SK-N-SH (cell line): Measurements from ENCODE around the gene ST6GALNAC5. TPM values are rescaled to one million over a fixed set of nuclear protein-coding genes. Genes with fewer than 3 reads are reported as not detected.

ENCODE experiments used
- CTCF ChIA-PET: fragments of 300-600, 350-600 bp; formaldehyde crosslinking; extraction: SDS; loops from one replicate; lab custom pipeline; 2021; lab: Yijun Ruan, JAX
- POLR2A ChIA-PET: fragments of 350-600 bp; sonication (Branson Sonifier 250); formaldehyde crosslinking; extraction: SDS; loops from one replicate; lab custom pipeline; 2020; ENCODE audit warnings: antibody characterized with exemption, inconsistent platforms; lab: Yijun Ruan, JAX
- DNase-seq: peaks from one replicate; pipeline ENCODE4 v3.0.0; 2012
- H2AFZ ChIP-seq: fragments of 200-600 bp; sonication (generic); 2 replicates; pipeline ENCODE4 v1.8.1; 2016; ENCODE audit warnings: antibody characterized with exemption, mild to moderate bottlenecking, low read depth
- H3F3A ChIP-seq: fragments of 200-600 bp; sonication (generic); replicated peaks from 2 replicates; pipeline ENCODE3; 2016; ENCODE audit warnings: antibody characterized with exemption, mild to moderate bottlenecking; ENCODE audit not compliant: insufficient read depth
- H3K27ac ChIP-seq, 2 experiments: fragments of 200-500 bp in 1 of 2; fragments of 200-600 bp in 1 of 2; sonication (Bioruptor generic) in 1 of 2; sonication (generic), shearing (Covaris generic) in 1 of 2; 2 replicates each; pipeline versions ENCODE4 v1.5.1 to v1.6.1; 2014 to 2016; ENCODE audit warnings: low read depth in 2 of 2, inconsistent platforms in 1 of 2, low read length in 1 of 2, mild to moderate bottlenecking in 1 of 2, mixed read lengths in 1 of 2
- H3K27me3 ChIP-seq: fragments of 200-600 bp; sonication (generic), shearing (Covaris generic); 2 replicates; pipeline ENCODE4 v1.6.1; 2016; ENCODE audit warnings: mixed run types; ENCODE audit not compliant: insufficient read depth
- H3K36me3 ChIP-seq, 2 experiments: fragments of 200-500 bp in 1 of 2; fragments of 200-600 bp in 1 of 2; sonication (Bioruptor generic) in 1 of 2; sonication (generic) in 1 of 2; replicated peaks in 1 of 2; 2 replicates each; pipeline versions ENCODE3 to v1.5.1; 2014 to 2016; ENCODE audit warnings: low read length in 1 of 2, mild to moderate bottlenecking in 1 of 2; ENCODE audit not compliant: insufficient read depth in 2 of 2, control insufficient read depth in 1 of 2
- H3K4me1 ChIP-seq, 2 experiments: fragments of 200-500 bp in 1 of 2; fragments of 200-600 bp in 1 of 2; sonication (Bioruptor generic) in 1 of 2; sonication (generic), shearing (Covaris generic) in 1 of 2; 2 replicates each; pipeline versions ENCODE4 v1.5.1 to v1.6.1; 2014 to 2016; ENCODE audit warnings: low read depth in 1 of 2, low read length in 1 of 2, mixed run types in 1 of 2; ENCODE audit not compliant: insufficient read depth in 2 of 2, control insufficient read depth in 1 of 2
- H3K4me2 ChIP-seq: fragments of 200-600 bp; sonication (generic), shearing (Covaris generic); 2 replicates; pipeline ENCODE4 v1.6.1; 2017; ENCODE audit warnings: mixed run types
- H3K4me3 ChIP-seq, 2 experiments: fragments of 200-500 bp in 1 of 2; fragments of 200-600 bp in 1 of 2; sonication (Bioruptor generic) in 1 of 2; sonication (generic), shearing (Covaris generic) in 1 of 2; 2 replicates each; pipeline versions ENCODE4 v1.5.1 to v1.8.1; 2014 to 2016; ENCODE audit warnings: low read depth in 2 of 2, inconsistent platforms in 1 of 2, low read length in 1 of 2, mild to moderate bottlenecking in 1 of 2, mixed read lengths in 1 of 2, moderate library complexity in 1 of 2
- H3K79me2 ChIP-seq: fragments of 200-600 bp; sonication (generic); 2 replicates; pipeline ENCODE4 v1.8.1; 2017; ENCODE audit warnings: mild to moderate bottlenecking; ENCODE audit not compliant: insufficient read depth
- H3K9ac ChIP-seq: fragments of 200-600 bp; sonication (generic); 2 replicates; pipeline ENCODE4 v1.6.1; 2017; ENCODE audit warnings: mixed run types
- H3K9me2 ChIP-seq: fragments of 200-600 bp; sonication (generic); 2 replicates; pipeline ENCODE4 v1.6.1; 2017; ENCODE audit warnings: mixed run types
- H3K9me3 ChIP-seq: fragments of 200-600 bp; sonication (generic); 2 replicates; pipeline ENCODE4 v1.6.1; 2017; ENCODE audit warnings: mixed run types, mild to moderate bottlenecking, moderate library complexity
- H4K20me1 ChIP-seq: fragments of 200-600 bp; sonication (generic); 2 replicates; pipeline ENCODE4 v1.6.1; 2017; ENCODE audit warnings: mild to moderate bottlenecking, mixed run types; ENCODE audit not compliant: insufficient read depth
- CTCF ChIP-seq: fragments of 200-600 bp; sonication (generic); IDR thresholded peaks from 2 replicates; pipeline ENCODE4 v1.6.1; 2017; ENCODE audit warnings: antibody characterized with exemption, mild to moderate bottlenecking, moderate library complexity
- ELF1 ChIP-seq: IDR thresholded peaks from 2 replicates; pipeline ENCODE4 v1.4.0; 2012
- EP300 ChIP-seq, 2 experiments: IDR thresholded peaks; 2 replicates each; pipeline versions ENCODE4 v1.4.0 to v1.6.1; 2012; ENCODE audit warnings: borderline replicate concordance in 1 of 2, low read depth in 1 of 2, low read length in 1 of 2
- EZH2phosphoT487 ChIP-seq: fragments of 200-600 bp; sonication (generic); IDR thresholded peaks from 2 replicates; pipeline ENCODE4 v1.6.1; 2017; ENCODE audit warnings: low read depth, mixed run types, mild to moderate bottlenecking, antibody characterized with exemption, moderate library complexity, borderline replicate concordance
- FOXJ3 ChIP-seq: sonication (generic); formaldehyde crosslinking; IDR thresholded peaks from 2 replicates; pipeline ENCODE4 v1.5.1; 2020; ENCODE audit warnings: mild to moderate bottlenecking, missing genetic modification reagents
- FOXM1 ChIP-seq: IDR thresholded peaks from 2 replicates; pipeline ENCODE4 v1.4.0; 2012; ENCODE audit warnings: low read depth, mild to moderate bottlenecking
- GABPA ChIP-seq: IDR thresholded peaks from 2 replicates; pipeline ENCODE4 v1.4.0; 2012; ENCODE audit warnings: low read depth, mild to moderate bottlenecking
- GATA2 ChIP-seq: sonication (generic); formaldehyde crosslinking; IDR thresholded peaks from 2 replicates; pipeline ENCODE4 v1.5.0; 2020; ENCODE audit warnings: mild to moderate bottlenecking, missing genetic modification reagents
- MXI1 ChIP-seq: IDR thresholded peaks from 2 replicates; pipeline ENCODE4 v1.6.1; 2012; ENCODE audit warnings: mild to moderate bottlenecking, low read depth, low read length, improper control_type of control experiment
- POLR2AphosphoS5 ChIP-seq: IDR thresholded peaks from 2 replicates; pipeline ENCODE4 v1.6.1; 2012; ENCODE audit warnings: low read depth, low read length
- RFX5 ChIP-seq: IDR thresholded peaks from 2 replicates; pipeline ENCODE4 v1.6.1; 2012; ENCODE audit warnings: mild to moderate bottlenecking, improper control_type of control experiment, low read length
- SIN3A ChIP-seq: IDR thresholded peaks from 2 replicates; pipeline ENCODE4 v1.6.1; 2012; ENCODE audit warnings: low read depth, mild to moderate bottlenecking, low read length, moderate library complexity, borderline replicate concordance
- TAF1 ChIP-seq: IDR thresholded peaks from 2 replicates; pipeline ENCODE4 v1.6.1; 2012; ENCODE audit warnings: low read depth, mild to moderate bottlenecking, low read length, moderate library complexity, borderline replicate concordance
- USF1 ChIP-seq: IDR thresholded peaks from 2 replicates; pipeline ENCODE4 v1.4.0; 2012; ENCODE audit warnings: low read depth, borderline replicate concordance
- ZBTB33 ChIP-seq: IDR thresholded peaks from 2 replicates; pipeline ENCODE4 v1.4.0; 2012; ENCODE audit warnings: low read depth, borderline replicate concordance
- WGBS: methylation state at CpG from one replicate; pipeline ENCODE4 v1.1.6; 2017; ENCODE audit warnings: low lambda C conversion rate; 5-methylcytosine and 5-hydroxymethylcytosine counted together
- polyA plus RNA-seq, 3 experiments: library from polyadenylated mRNA; depleted of rRNA; stranded (reverse); fragments of >200 nt; gene quantifications; 2 replicates each; pipeline ENCODE4 v1.2.3, GENCODE V29; 2012
- TF ChIP-seq, protein P1 (sequence below): IDR thresholded peaks from 2 replicates; pipeline ENCODE4; 2012
- TF ChIP-seq, protein P2 (sequence below): fragments of 150-350 bp; IDR thresholded peaks from 2 replicates; pipeline ENCODE4 v1.6.1; 2017; ENCODE audit warnings: antibody characterized with exemption, low read length, low read depth, borderline replicate concordance

Gene ST6GALNAC5
- polyA plus RNA-seq, 1 of the 3 experiments (the other 2 are of a cell fraction): 10.6 TPM

DNA sequence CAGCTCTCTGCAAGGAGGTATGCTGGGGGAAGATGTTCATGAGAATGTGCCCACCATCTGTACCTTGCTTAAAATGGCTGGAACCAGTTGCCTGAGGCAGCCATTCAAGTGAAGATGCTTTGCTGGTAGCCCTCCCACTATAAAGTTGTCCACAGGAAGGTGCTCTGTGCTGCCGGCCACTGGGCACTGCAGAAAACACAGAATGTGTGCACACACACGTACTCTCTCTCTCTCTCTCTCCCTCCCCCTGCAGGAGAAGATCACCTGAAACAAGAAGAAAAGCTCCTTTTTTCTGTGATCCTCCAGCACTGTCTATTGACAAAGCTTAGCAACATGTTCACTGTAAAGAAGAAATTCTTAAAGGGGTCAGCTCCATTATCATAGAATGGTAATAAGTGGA is 217.2 kb downstream of the ST6GALNAC5 start:
- Histone ChIP-seq H3K27me3 (no peaks in the 10 kb centered on the region), H4K20me1 (no peaks in the 10 kb centered on the region), H3K9me3 (no peaks in the 10 kb centered on the region), H3K4me1 (no peaks in the 10 kb centered on the region), H3F3A (no peaks in the 10 kb centered on the region), H2AFZ (no peak overlapping the region), H3K36me3 (no peaks in the 10 kb centered on the region), H3K4me3 (no peak overlapping the region), H3K27ac (no peak overlapping the region), H3K4me2 (no peak overlapping the region), H3K9me2 (no peaks in the 10 kb centered on the region), H3K9ac (no peak overlapping the region), H3K79me2 (no peaks in the 10 kb centered on the region)
- POLR2A ChIA-PET: no interaction called here
- no peak for DNase-seq
- TF ChIP-seq FOXJ3 (CRISPR knock-in tag) (no peak), EZH2phosphoT487 (no peak), RFX5 (no peak), ZBTB33 (no peak), GABPA (no peak)
- CTCF ChIA-PET: no interaction called here
- 100% methylated on average over 2 of the region's 2 CpGs for WGBS

DNA sequence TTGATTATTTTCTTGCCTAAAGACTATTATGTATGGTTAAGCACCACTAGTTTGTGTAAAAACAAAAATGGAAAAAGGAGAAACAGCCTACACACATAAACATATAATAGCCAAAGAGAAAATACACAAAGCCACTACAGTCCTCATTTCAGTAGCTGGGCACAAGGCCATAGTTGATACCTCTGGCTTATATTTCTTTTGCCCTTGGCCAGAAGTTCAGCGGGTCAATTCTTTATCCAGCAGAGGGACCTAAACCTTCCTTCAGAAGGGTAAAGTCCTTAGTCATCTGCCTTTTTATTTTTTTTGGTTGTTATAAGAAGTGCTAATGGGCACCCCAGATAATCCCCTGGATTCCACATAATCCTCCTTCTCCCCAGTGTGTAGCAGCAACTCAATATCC is 217.8 kb downstream of the ST6GALNAC5 start:
- no peak overlapping the region for H3K4me2 ChIP-seq
- CTCF ChIA-PET: no interaction called here
- no peaks in the 10 kb centered on the region for H3F3A ChIP-seq
- H3K4me1 ChIP-seq: no peaks in the 10 kb centered on the region; a peak in 1 of 4 replicates
- H3K36me3 ChIP-seq: no peaks in the 10 kb centered on the region
- H3K27me3 ChIP-seq: no peaks in the 10 kb centered on the region
- no peak overlapping the region for H3K4me3 ChIP-seq
- H3K79me2 ChIP-seq: no peaks in the 10 kb centered on the region
- DNase-seq: no peak
- WGBS: 95% methylated on average over 1 of the region's 1 CpG
- H3K27ac ChIP-seq: no peak overlapping the region
- no peak for TF ChIP-seq ELF1
- no peak for TF ChIP-seq TAF1
- TF ChIP-seq SIN3A: no peak
- TF ChIP-seq GATA2 (CRISPR knock-in tag): no peak
- no peak for TF ChIP-seq EP300 (IDR thresholded peaks at IDR 0.05; ENCODE audit: borderline replicate concordance in 1 of 2, low read depth in 1 of 2, low read length in 1 of 2)
- no peak overlapping the region for H2AFZ ChIP-seq
- H3K9me3 ChIP-seq: no peaks in the 10 kb centered on the region
- H3K9ac ChIP-seq: no peak overlapping the region
- POLR2A ChIA-PET: no interaction called here
- H4K20me1 ChIP-seq: no peaks in the 10 kb centered on the region
- no peaks in the 10 kb centered on the region for H3K9me2 ChIP-seq

DNA sequence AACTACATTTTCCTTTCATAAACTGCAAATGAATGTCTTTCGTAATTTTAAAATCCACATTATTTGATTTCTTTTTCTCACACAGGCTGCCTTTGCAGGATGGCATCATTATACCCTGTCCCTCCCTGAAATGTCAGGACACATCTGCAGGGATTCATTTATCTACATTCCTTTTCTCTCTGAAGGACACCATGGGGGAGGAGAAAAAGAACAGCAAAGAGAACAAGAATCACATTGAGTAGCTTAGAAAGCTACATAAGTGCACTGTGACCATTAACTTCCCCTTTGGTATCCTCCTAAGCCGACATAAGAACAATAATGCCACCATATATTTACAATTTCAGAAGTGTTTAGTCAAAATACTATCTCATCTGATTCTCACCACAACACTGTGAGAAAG is 222.5 kb downstream of the ST6GALNAC5 start:
- Histone ChIP-seq H3K4me1 (no peaks in the 10 kb centered on the region; a peak in 1 of 4 replicates), H3K27me3 (no peaks in the 10 kb centered on the region), H3K9me2 (no peaks in the 10 kb centered on the region), H3K79me2 (no peaks in the 10 kb centered on the region), H4K20me1 (no peaks in the 10 kb centered on the region), H2AFZ (no peak overlapping the region), H3K9ac (no peak overlapping the region), H3K4me3 (no peak overlapping the region), H3K4me2 (no peak overlapping the region), H3K27ac (no peak overlapping the region), H3K36me3 (peaks cover 3 to 4% of the 10 kb centered on the region in 2 experiments), H3K9me3 (no peaks in the 10 kb centered on the region), H3F3A (no peaks in the 10 kb centered on the region)
- 46% methylated on average over 2 of the region's 2 CpGs for WGBS
- CTCF ChIA-PET: no interaction called here
- POLR2A ChIA-PET: interaction anchor here (0.6 kb wide), 1 partner anchor 569 kb away, joined by 3 read pairs; no protein-coding TSS in a partner anchor
- DNase-seq: no peak
- TF ChIP-seq, protein P1, sequence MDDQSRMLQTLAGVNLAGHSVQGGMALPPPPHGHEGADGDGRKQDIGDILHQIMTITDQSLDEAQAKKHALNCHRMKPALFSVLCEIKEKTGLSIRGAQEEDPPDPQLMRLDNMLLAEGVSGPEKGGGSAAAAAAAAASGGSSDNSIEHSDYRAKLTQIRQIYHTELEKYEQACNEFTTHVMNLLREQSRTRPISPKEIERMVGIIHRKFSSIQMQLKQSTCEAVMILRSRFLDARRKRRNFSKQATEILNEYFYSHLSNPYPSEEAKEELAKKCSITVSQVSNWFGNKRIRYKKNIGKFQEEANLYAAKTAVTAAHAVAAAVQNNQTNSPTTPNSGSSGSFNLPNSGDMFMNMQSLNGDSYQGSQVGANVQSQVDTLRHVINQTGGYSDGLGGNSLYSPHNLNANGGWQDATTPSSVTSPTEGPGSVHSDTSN: no peak
- no peak for TF ChIP-seq USF1
- TF ChIP-seq GABPA: no peak
- TF ChIP-seq, protein P2, sequence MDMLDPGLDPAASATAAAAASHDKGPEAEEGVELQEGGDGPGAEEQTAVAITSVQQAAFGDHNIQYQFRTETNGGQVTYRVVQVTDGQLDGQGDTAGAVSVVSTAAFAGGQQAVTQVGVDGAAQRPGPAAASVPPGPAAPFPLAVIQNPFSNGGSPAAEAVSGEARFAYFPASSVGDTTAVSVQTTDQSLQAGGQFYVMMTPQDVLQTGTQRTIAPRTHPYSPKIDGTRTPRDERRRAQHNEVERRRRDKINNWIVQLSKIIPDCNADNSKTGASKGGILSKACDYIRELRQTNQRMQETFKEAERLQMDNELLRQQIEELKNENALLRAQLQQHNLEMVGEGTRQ: no peak
- TF ChIP-seq MXI1: no peak
- no peak for TF ChIP-seq CTCF
- TF ChIP-seq POLR2AphosphoS5: no peak
- no peak for TF ChIP-seq FOXM1
- no peak for TF ChIP-seq ELF1
